ENCODE measurements around the gene KDM2B.

KDM2B gene

GRCh38 chr12:121397521-121397920 is 183.3 kb downstream of the KDM2B start:
- Histone ChIP-seq H3K9ac (ENCODE audit: low read depth, low read length) (no peak overlapping the region), H4K20me1 (ENCODE audit: insufficient read depth, low read length) (peaks cover 9% of the 10 kb centered on the region; the same call in 1 of the 2 replicates), H3K4me3 (ENCODE audit: low read depth in 1 of 2, low read length in 2 of 2) (no peak overlapping the region), H3K4me1 (ENCODE audit: insufficient read depth, low read length) (peaks cover 28% of the 10 kb centered on the region), H3K9me3 (ENCODE audit: insufficient read depth, low read length, severe bottlenecking) (no peaks in the 10 kb centered on the region), H3K27ac (ENCODE audit: low read length) (no peak overlapping the region), H3K4me2 (ENCODE audit: insufficient read depth, low read length) (no peak overlapping the region), H3K27me3 (ENCODE audit: insufficient read depth, low read length, poor library complexity) (no peaks in the 10 kb centered on the region), H3K79me2 (ENCODE audit: insufficient read depth, low read length) (peaks cover 40% of the 10 kb centered on the region), H2AFZ (ENCODE audit: low read depth, low read length) (no peak overlapping the region), H3K36me3 (ENCODE audit: insufficient read depth, low read length) (peaks cover 4% of the 10 kb centered on the region; the same call in 1 of the 2 replicates)
- ATAC-seq (ENCODE audit: insufficient read depth, low read depth) (no peak), DNase-seq (no peak)
- TF ChIP-seq, protein P1, sequence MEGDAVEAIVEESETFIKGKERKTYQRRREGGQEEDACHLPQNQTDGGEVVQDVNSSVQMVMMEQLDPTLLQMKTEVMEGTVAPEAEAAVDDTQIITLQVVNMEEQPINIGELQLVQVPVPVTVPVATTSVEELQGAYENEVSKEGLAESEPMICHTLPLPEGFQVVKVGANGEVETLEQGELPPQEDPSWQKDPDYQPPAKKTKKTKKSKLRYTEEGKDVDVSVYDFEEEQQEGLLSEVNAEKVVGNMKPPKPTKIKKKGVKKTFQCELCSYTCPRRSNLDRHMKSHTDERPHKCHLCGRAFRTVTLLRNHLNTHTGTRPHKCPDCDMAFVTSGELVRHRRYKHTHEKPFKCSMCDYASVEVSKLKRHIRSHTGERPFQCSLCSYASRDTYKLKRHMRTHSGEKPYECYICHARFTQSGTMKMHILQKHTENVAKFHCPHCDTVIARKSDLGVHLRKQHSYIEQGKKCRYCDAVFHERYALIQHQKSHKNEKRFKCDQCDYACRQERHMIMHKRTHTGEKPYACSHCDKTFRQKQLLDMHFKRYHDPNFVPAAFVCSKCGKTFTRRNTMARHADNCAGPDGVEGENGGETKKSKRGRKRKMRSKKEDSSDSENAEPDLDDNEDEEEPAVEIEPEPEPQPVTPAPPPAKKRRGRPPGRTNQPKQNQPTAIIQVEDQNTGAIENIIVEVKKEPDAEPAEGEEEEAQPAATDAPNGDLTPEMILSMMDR (IDR thresholded peaks at IDR 0.05; ENCODE audit: borderline replicate concordance, extremely low read depth, low read length, poor library complexity, severe bottlenecking): no peak
- no peak for TF ChIP-seq EZH2 (IDR thresholded peaks at IDR 0.05; ENCODE audit: borderline replicate concordance, low read depth, low read length, severe bottlenecking)

DNA sequence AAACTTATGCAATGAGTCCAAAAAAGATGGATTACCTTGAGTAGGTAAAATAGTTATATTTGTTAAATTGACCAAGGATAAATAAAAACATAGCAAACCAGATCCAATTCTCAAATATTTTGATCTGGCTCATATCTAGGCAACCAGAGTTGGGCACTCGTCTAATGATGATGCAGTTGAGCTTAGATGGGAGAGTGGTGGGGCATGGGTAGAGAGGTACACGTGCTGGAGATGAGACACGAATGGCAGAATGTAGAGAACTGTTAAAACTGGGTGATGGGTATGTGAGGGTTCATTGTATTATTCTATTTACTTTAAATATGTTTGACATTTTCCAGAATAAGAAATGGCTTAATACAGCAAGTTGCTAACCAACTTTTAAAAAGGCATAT is 188.5 kb downstream of the KDM2B start:
- Histone ChIP-seq H3K27ac (ENCODE audit: low read length) (no peak overlapping the region), H3K4me2 (ENCODE audit: insufficient read depth, low read length) (0 out of 2 replicates have a peak overlapping the region, but pooled peaks have one; percentile 43), H2AFZ (ENCODE audit: low read depth, low read length) (no peak overlapping the region), H3K36me3 (ENCODE audit: insufficient read depth, low read length) (no peaks in the 10 kb centered on the region), H3K4me1 (ENCODE audit: insufficient read depth, low read length) (peaks cover 10% of the 10 kb centered on the region), H3K27me3 (ENCODE audit: insufficient read depth, low read length, poor library complexity) (no peaks in the 10 kb centered on the region), H3K4me3 (ENCODE audit: low read depth in 1 of 2, low read length in 2 of 2) (no peak overlapping the region), H4K20me1 (ENCODE audit: insufficient read depth, low read length) (no peaks in the 10 kb centered on the region), H3K9ac (ENCODE audit: low read depth, low read length) (no peak overlapping the region), H3K9me3 (ENCODE audit: insufficient read depth, low read length, severe bottlenecking) (no peaks in the 10 kb centered on the region), H3K79me2 (ENCODE audit: insufficient read depth, low read length) (no peaks in the 10 kb centered on the region)
- DNase-seq (no peak), ATAC-seq (ENCODE audit: insufficient read depth, low read depth) (peak; percentile 24; the same call in 1 of the 3 replicates)
- TF ChIP-seq, protein P1 (IDR thresholded peaks at IDR 0.05; ENCODE audit: borderline replicate concordance, extremely low read depth, low read length, poor library complexity, severe bottlenecking): no peak
- TF ChIP-seq EZH2 (IDR thresholded peaks at IDR 0.05; ENCODE audit: borderline replicate concordance, low read depth, low read length, severe bottlenecking): no peak

- H3K27ac ChIP-seq (ENCODE audit: low read length): peak overlapping the region; percentile 0; the same call in 1 of the 2 replicates
- no peak overlapping the region; the same call in 1 of the 2 replicates for H3K9ac ChIP-seq (ENCODE audit: low read depth, low read length)
- H3K27me3 ChIP-seq (ENCODE audit: insufficient read depth, low read length, poor library complexity): no peaks in the 10 kb centered on the region
- H2AFZ ChIP-seq (ENCODE audit: low read depth, low read length): peak overlapping the region; percentile 67
- H3K79me2 ChIP-seq (ENCODE audit: insufficient read depth, low read length): no peaks in the 10 kb centered on the region
- H3K4me2 ChIP-seq (ENCODE audit: insufficient read depth, low read length): peak overlapping the region; percentile 43
- peaks cover 10% of the 10 kb centered on the region for H3K4me1 ChIP-seq (ENCODE audit: insufficient read depth, low read length)
- H3K36me3 ChIP-seq (ENCODE audit: insufficient read depth, low read length): no peaks in the 10 kb centered on the region
- H3K4me3 ChIP-seq (ENCODE audit: low read depth in 1 of 2, low read length in 2 of 2): peak overlapping the region in 1 of 2 experiments; percentile 3; a peak in 1 of 4 replicates
- no peak for TF ChIP-seq EZH2 (IDR thresholded peaks at IDR 0.05; ENCODE audit: borderline replicate concordance, low read depth, low read length, severe bottlenecking)
- TF ChIP-seq, protein P1 (IDR thresholded peaks at IDR 0.05; ENCODE audit: borderline replicate concordance, extremely low read depth, low read length, poor library complexity, severe bottlenecking): no peak
- no peaks in the 10 kb centered on the region for H3K9me3 ChIP-seq (ENCODE audit: insufficient read depth, low read length, severe bottlenecking)
- ATAC-seq (ENCODE audit: insufficient read depth, low read depth) (peak; percentile 72; the same call in 2 of the 3 replicates), DNase-seq (peak; percentile 29)
- no peaks in the 10 kb centered on the region for H4K20me1 ChIP-seq (ENCODE audit: insufficient read depth, low read length)
Measured at GRCh38 chr12:121391619-121392324, 189.1 kb downstream of the KDM2B start.
